MV-4-11 (cell line): Measurements from ENCODE around the gene KRT9.
"Not testable (repeated sequence)": the region's sequence is repeated elsewhere in the genome, so short reads cannot be mapped to it uniquely, and the experiment has no call there.

Experiments
- DNase-seq: peaks from one replicate; lab custom pipeline; 2025; lab: John Stamatoyannopoulos, UW

The KRT9 gene

DNA sequence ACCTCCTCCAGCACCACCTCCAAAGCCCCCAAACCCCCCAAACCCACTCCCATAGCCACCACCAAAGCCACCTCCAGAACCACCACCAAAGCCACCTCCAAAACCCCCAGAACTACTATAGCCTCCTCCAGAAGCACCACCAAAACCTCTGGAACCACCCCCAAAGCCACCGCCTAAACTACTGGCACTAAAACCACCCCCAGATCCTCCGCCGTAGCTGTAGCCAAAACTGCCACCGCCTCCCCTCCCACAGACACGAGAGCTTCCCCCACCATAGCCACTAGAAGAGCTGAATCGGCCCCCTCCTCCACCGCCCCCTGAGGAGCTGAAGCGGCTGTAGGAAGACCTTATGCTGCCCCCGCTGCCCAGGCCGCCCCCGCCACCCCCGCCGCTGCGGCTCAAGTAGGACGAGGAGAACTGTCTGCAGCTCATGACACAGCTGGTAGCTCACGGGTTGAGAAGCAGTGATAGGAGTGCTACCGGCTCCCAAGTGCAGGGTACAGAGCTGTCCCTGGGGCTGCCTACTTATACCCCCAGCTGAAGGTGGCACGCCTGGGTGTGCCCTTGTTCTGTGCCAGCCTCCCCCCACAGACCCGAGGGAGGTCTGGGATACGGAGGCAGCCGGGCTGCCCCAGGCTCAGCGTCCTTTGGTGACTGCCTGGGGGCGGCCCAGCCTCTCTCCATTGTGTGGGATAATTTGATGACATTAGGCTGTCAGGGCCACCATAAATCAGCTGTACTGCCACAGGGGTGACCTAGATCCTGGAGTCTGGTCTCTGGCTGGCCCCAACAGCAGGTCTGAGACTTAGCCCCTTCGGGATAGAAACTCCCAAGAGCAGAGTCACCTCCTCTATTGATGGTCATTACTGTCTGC is at the start of gene KRT9:
KRT9 (minus strand) TSS at position 499 of the 874 bp plus-strand sequence; CDS start at position 432, 67 bp downstream.
- no peak for DNase-seq

GRCh38 chr17:41621435-41621817 is 49.6 kb upstream of the KRT9 start:
- DNase-seq, result not testable (repeated sequence)

GRCh38 chr17:41620583-41621434 is 49.0 kb upstream of the KRT9 start:
- no peak for DNase-seq

GRCh38 chr17:41619927-41620582 is 48.2 kb upstream of the KRT9 start:
- DNase-seq, result not testable (repeated sequence)

DNA sequence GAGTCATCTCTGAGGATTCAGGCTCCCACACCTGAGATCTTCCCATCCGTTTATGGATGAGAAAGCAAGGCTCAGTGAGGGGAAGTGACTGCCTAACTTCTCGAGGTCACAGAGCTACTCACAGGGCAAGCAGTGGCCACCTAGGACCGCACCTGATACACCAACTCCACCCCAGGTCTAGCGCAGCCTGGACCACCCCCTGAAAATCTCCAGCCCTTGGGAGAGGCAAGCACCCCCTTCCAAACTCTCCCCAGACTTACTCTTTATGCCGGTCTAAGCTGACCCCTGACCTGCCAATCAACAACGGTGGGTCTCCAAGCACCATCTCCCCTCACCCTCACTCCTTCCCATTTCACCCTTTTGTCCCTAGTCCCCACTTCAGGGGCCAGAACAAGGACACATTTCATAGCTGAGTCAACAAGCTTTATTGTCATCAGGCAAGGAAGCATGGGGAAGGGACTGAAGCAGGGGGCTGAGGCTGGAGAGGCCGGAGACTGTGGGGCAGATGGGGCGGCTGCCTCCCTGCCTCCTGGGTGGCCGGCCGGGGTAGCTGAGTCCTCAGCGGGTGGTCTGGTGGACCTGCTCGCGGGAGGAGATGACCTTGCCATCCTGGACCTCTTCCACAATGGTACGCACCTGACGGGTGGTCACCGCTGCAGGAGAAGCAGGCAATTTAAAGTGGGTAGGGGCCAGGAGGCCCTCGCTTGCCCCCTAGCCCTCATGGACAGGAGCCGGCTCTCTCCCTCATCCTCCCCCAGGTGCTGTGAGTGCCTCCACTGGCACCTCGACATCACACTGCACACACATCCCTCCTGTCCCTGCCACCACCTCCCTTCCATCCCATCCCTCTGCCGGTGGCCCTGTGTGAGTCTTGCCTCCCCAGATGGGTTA is 47.4 kb upstream of the KRT9 start:
- DNase-seq, result no peak

GRCh38 chr17:41618341-41619035 is 46.6 kb upstream of the KRT9 start:
- DNase-seq, result no peak

- no peak for DNase-seq
Measured at GRCh38 chr17:41617698-41618097, 45.8 kb upstream of the KRT9 start.

GRCh38 chr17:41617136-41617535 is 45.3 kb upstream of the KRT9 start:
- no peak for DNase-seq

DNA sequence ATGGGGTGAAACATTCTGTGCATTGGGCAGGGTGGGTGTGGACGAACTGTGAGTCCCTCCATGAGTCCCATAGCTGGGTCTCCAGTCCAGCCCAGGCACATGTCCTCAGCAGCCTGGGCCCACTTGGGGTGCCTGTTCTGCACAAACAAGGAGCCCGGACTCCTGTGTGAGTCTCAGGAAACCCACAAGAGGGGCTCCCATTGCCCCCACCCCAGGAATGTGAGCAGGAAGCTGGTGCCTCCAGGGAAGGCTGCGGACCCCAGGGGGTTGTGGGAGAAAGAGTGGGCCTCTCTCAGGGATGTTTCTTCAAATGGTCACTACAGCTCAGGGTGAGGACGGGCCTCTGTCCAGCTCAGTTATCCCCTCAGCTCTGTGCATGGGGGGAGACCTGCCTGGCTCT is 44.6 kb upstream of the KRT9 start:
- DNase-seq, result not testable (repeated sequence)

DNA sequence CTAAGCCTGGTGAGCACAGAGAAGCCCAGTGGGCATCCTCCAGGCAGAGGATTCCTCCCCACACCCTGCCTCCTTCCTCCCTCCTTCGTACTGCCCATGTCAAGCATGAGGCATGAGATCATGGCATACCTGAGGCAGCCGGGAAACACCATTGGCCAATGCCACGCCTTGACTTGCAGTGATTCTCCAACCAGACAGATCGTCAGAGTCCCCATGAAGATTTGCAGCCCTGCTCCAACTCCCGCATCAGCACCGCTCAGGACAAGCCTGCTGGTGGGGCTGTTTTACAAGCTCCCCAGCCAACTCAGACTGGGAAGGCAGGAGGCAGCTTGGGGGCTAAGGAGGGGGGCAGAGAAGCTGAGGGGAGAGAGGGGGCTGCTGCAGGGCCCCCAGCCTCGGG is 43.6 kb upstream of the KRT9 start:
- no peak for DNase-seq

DNA sequence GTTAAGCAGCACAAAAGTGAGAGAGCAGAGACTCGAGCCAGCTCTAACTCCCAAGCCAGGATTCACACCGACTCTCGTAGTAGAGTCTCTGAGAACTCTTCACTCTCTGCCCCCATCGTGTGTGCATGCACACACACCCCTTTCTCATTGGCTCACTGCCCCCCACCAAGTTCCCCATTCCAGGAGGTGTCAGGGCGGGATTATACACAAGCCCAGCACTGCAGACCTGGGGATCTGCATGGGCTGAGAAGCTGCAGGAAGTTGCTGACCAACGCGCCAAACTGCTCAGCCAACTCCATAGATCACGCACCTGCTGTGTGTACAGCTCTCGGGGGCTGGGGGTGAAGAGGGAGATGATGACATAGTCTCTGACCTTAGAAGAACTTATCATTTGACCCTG is 42.9 kb upstream of the KRT9 start:
- peak; percentile 29 for DNase-seq

DNA sequence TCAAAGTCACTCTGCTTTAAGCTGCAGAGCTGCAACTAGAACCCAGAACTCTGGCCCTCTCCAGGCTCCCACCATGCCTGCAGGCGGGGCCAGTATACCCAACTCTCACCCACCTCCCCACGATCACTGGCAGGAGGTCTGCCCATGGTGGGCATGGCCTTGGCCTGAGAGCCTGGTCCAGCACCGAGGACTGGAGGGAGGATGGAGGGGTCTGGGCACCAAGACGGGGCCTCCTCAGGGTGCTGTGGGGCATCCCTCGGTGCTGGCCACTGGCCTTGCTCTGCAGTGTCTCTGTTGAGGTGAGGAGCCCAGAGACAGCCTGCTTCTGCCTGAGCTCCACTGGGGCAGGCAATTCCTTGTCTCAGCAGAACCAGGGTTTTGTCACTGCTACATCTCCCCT is 42.2 kb upstream of the KRT9 start:
- DNase-seq, result no peak

DNA sequence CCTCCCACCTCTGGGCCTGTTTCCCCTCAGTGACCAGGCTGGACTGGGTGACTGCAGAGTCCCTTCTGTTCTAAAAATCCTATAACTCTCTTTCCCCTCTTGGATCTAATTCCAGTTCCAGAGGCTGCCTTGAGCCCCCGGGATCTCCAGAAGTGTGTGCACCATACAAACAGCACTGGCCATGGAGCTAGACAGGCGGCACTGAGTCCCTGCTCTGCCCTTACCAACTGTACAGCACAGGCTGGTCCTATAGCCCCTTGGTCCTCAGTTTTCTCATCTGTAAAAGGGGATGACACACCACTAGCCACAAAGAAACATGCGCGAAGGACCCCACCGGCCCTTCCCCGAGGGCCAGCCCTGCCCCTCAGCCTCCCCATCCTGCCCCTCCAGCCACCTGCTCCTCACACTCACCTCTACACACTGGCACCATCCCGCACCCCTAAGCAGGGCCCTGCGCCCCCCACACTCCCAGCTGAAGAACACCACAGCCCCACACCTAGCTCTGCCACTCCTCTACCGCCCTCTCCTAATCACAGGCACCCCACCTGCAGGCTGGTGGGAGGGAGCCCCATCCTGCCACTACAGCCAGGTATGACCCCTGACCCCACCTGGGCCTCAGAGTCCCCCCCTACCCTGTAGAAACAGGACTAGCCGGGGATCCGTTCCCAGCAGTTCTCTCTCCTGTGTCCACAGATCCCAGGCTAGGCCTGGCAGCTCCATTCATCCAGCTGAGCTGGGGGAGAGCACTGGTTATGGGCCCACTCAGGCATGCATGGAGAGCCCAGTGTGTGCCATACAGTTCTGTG is 41.6 kb upstream of the KRT9 start:
- no peak for DNase-seq

DNA sequence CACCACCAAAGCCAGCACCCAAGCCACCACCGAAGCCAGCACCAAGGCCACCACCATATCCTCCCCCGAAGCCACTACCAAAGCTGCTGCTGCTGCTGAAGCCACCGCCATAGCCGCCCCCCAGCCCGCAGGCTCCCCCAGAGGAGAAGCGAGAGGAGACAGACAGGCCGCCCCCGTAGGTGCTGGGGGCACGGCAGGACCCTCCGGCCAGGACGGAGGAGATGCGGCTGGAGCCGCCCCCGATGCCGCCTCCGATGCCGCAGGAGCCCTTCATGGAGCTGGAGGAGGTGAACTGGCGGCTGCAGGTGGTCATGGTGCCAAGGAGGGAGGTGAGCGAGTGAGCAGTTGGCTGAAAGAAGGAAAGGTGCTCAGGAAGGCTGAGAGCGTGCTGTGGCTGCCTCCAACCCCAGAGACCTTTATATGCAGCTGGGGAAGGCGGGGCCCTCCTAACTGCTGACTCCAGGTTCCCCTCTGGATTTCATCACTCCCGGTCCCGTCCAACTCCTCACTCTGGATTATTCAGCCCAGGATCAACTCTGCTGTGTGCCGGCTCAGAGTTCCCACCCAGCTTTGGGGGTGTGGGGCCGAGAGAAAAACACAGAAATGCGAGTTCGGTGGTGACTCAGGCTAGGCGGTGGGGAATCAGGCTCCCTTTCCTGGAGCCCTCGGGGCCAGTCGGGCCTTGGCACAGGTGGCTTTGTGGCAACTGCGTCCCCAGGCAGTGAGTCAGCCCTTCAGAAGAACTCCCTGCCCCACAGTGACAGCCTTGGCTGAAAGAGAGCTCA is 40.7 kb upstream of the KRT9 start, which contains the start of gene KRT16:
KRT16 (minus strand) TSS at position 392 of the 785 bp plus-strand sequence; CDS start at position 313, 79 bp downstream.
- DNase-seq, result peak; percentile 29

- no peak for DNase-seq
Measured at GRCh38 chr17:41610965-41611640, 39.2 kb upstream of the KRT9 start.

DNA sequence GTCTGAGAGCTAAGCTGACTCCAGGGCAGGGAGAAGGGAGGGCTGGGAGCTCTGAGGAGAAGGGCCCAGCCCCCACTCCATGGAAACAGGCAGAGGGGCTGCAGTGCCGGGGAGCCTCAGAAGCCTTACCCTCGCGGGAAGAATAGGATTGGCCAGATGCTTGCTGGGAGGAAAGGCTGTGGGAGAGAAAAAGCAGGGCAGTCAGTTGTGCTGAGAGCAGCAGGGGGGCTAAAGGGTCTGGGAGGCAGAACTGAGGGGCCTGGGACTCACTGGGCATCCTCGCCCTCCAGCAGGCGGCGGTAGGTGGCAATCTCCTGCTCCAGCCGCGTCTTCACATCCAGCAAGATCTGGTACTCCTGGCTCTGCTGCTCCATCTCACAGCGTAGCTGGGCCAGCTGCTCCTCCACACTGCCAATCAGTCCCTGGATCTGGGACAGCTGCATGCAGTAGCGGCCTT is 38.2 kb upstream of the KRT9 start:
- not testable (repeated sequence) for DNase-seq

GRCh38 chr17:41606930-41607329 is 35.1 kb upstream of the KRT9 start:
- not testable (repeated sequence) for DNase-seq

DNA sequence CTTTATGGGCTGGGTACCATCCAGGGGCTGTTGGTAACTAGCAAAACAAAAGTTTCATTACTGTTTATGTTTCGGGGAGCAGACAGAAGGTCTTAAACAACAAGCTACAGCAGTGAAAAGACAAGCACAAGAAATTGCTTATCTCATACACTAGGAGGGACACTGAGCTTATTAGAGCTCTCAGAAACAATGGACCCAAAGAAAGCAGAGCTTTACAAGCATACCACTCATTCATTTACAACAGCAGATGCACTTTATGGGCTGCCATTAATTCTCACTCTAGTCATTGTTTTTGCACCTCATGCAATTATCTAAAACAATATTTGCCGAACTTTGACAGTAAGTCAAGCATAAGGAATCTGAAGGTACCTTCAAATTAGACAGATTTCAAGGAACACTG is 30.7 kb upstream of the KRT9 start:
- DNase-seq, result no peak
